H1 (cell line): Measurements from ENCODE around the gene TTPAL. TPM values are rescaled to one million over a fixed set of nuclear protein-coding genes. Genes with fewer than 3 reads are reported as not detected.

ENCODE experiments used
- EP300 ChIP-seq, 2 experiments: IDR thresholded peaks; 1 replicate in 1 of 2; 2 replicates in 1 of 2; pipeline ENCODE4 v1.6.1; 2011 to 2012; ENCODE audit warnings: low read depth in 2 of 2, low read length in 2 of 2, mild to moderate bottlenecking in 2 of 2, borderline replicate concordance in 1 of 2, inconsistent platforms in 1 of 2, moderate library complexity in 1 of 2
- GTF2F1 ChIP-seq: IDR thresholded peaks from 2 replicates; pipeline ENCODE4 v1.6.1; 2012; ENCODE audit warnings: low read depth, low read length, improper control_type of control experiment, borderline replicate concordance
- HDAC2 ChIP-seq, 2 experiments: fragments of 300-600 bp in 1 of 2; sonication (generic) in 1 of 2; IDR thresholded peaks; 2 replicates each; pipeline ENCODE4 v1.6.1; 2011 to 2012; ENCODE audit warnings: low read depth in 2 of 2, low read length in 2 of 2, mild to moderate bottlenecking in 2 of 2, moderate library complexity in 2 of 2, borderline replicate concordance in 1 of 2, inconsistent platforms in 1 of 2
- ZNF274 ChIP-seq: IDR thresholded peaks from 2 replicates; pipeline ENCODE4 v1.7.0; 2012; ENCODE audit warnings: low read length, borderline replicate concordance; ENCODE audit errors: extremely low read depth
- polyA plus RNA-seq, 7 experiments: library from polyadenylated mRNA; depleted of rRNA in 3 of 7; stranded (reverse) in 5 of 7; unstranded in 2 of 7; fragments of >200 nt in 5 of 7; fragments of 200-250 nt in 2 of 7; gene quantifications; 1 replicate in 5 of 7; 2 replicates in 1 of 7; 4 replicates in 1 of 7; pipeline versions ENCODE4 v1.2.1 to v1.2.3, GENCODE V29; 2011 to 2013; ENCODE audit warnings: missing spikeins in 2 of 7, mixed read lengths in 2 of 7
- total RNA-seq: library from RNA; stranded (reverse); fragmentation: NEBNext Ultra II Directional; extraction: Animal tissue kit (Norgen Biotek cat#: 25700); gene quantifications from 2 replicates; pipeline ENCODE4 v1.2.1, GENCODE V29; 2021
- TF ChIP-seq, protein P1 (sequence below): fragments of 300-600 bp; sonication (generic); IDR thresholded peaks from 2 replicates; pipeline ENCODE4 v1.7.1; 2012; ENCODE audit warnings: low read length, moderate library complexity, mild to moderate bottlenecking, inconsistent platforms; ENCODE audit not compliant: insufficient replicate concordance

Gene TTPAL
- total and polyA plus RNA-seq, 2 of the 8 experiments (the other 6 are each of a cell fraction or from before 2014, with no cell fraction given), result 2.8 to 14.0 TPM

DNA sequence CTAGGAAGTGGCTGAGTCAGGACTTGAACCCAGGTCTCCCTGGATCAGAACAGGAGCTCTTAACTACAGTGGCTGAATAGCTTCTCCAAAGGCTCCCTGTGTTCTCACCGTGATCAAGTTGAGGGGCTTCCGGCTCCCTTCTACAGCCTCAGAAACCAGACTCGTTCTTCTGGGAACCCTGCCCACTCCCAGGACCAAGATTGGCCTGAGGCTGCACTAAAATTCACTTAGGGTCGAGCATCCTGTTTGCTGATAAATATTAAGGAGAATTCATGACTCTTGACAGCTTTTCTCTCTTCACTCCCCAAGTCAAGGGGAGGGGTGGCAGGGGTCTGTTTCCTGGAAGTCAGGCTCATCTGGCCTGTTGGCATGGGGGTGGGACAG, 44.6 kb upstream of the TTPAL start (continued):
- TF ChIP-seq, protein P1, sequence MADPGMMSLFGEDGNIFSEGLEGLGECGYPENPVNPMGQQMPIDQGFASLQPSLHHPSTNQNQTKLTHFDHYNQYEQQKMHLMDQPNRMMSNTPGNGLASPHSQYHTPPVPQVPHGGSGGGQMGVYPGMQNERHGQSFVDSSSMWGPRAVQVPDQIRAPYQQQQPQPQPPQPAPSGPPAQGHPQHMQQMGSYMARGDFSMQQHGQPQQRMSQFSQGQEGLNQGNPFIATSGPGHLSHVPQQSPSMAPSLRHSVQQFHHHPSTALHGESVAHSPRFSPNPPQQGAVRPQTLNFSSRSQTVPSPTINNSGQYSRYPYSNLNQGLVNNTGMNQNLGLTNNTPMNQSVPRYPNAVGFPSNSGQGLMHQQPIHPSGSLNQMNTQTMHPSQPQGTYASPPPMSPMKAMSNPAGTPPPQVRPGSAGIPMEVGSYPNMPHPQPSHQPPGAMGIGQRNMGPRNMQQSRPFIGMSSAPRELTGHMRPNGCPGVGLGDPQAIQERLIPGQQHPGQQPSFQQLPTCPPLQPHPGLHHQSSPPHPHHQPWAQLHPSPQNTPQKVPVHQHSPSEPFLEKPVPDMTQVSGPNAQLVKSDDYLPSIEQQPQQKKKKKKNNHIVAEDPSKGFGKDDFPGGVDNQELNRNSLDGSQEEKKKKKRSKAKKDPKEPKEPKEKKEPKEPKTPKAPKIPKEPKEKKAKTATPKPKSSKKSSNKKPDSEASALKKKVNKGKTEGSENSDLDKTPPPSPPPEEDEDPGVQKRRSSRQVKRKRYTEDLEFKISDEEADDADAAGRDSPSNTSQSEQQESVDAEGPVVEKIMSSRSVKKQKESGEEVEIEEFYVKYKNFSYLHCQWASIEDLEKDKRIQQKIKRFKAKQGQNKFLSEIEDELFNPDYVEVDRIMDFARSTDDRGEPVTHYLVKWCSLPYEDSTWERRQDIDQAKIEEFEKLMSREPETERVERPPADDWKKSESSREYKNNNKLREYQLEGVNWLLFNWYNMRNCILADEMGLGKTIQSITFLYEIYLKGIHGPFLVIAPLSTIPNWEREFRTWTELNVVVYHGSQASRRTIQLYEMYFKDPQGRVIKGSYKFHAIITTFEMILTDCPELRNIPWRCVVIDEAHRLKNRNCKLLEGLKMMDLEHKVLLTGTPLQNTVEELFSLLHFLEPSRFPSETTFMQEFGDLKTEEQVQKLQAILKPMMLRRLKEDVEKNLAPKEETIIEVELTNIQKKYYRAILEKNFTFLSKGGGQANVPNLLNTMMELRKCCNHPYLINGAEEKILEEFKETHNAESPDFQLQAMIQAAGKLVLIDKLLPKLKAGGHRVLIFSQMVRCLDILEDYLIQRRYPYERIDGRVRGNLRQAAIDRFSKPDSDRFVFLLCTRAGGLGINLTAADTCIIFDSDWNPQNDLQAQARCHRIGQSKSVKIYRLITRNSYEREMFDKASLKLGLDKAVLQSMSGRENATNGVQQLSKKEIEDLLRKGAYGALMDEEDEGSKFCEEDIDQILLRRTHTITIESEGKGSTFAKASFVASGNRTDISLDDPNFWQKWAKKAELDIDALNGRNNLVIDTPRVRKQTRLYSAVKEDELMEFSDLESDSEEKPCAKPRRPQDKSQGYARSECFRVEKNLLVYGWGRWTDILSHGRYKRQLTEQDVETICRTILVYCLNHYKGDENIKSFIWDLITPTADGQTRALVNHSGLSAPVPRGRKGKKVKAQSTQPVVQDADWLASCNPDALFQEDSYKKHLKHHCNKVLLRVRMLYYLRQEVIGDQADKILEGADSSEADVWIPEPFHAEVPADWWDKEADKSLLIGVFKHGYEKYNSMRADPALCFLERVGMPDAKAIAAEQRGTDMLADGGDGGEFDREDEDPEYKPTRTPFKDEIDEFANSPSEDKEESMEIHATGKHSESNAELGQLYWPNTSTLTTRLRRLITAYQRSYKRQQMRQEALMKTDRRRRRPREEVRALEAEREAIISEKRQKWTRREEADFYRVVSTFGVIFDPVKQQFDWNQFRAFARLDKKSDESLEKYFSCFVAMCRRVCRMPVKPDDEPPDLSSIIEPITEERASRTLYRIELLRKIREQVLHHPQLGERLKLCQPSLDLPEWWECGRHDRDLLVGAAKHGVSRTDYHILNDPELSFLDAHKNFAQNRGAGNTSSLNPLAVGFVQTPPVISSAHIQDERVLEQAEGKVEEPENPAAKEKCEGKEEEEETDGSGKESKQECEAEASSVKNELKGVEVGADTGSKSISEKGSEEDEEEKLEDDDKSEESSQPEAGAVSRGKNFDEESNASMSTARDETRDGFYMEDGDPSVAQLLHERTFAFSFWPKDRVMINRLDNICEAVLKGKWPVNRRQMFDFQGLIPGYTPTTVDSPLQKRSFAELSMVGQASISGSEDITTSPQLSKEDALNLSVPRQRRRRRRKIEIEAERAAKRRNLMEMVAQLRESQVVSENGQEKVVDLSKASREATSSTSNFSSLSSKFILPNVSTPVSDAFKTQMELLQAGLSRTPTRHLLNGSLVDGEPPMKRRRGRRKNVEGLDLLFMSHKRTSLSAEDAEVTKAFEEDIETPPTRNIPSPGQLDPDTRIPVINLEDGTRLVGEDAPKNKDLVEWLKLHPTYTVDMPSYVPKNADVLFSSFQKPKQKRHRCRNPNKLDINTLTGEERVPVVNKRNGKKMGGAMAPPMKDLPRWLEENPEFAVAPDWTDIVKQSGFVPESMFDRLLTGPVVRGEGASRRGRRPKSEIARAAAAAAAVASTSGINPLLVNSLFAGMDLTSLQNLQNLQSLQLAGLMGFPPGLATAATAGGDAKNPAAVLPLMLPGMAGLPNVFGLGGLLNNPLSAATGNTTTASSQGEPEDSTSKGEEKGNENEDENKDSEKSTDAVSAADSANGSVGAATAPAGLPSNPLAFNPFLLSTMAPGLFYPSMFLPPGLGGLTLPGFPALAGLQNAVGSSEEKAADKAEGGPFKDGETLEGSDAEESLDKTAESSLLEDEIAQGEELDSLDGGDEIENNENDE, result no peak
- no peak for TF ChIP-seq ZNF274
- TF ChIP-seq EP300 (IDR thresholded peaks at IDR 0.05; ENCODE audit: borderline replicate concordance in 1 of 2, low read depth in 2 of 2, low read length in 2 of 2), result no peak
- TF ChIP-seq HDAC2 (IDR thresholded peaks at IDR 0.05; ENCODE audit: borderline replicate concordance in 1 of 2, low read depth in 2 of 2, low read length in 2 of 2), result no peak
- TF ChIP-seq GTF2F1, result no peak
- TF ChIP-seq, all 59 proteins: peak for 0
